KMS-11 (cell line): Measurements from ENCODE around the gene PLCD1.

Source experiments
- H2AFZ ChIP-seq: fragments of 200-600 bp; sonication (generic); 2 replicates; pipeline ENCODE4 v1.6.1; 2016; ENCODE audit warnings: antibody characterized with exemption, mixed run types, low read depth
- H3K27ac ChIP-seq: fragments of 200-600 bp; sonication (generic); 2 replicates; pipeline ENCODE4 v1.6.1; 2016; ENCODE audit warnings: mild to moderate bottlenecking, mixed run types
- H3K27me3 ChIP-seq: fragments of 200-600 bp; sonication (generic); 2 replicates; pipeline ENCODE4 v1.6.1; 2017; ENCODE audit warnings: mild to moderate bottlenecking, low read depth, mixed run types, moderate library complexity; ENCODE audit not compliant: insufficient read depth
- H3K36me3 ChIP-seq: fragments of 200-600 bp; sonication (generic); 2 replicates; pipeline ENCODE4 v1.6.1; 2017; ENCODE audit warnings: mild to moderate bottlenecking, mixed run types; ENCODE audit not compliant: insufficient read depth
- H3K4me1 ChIP-seq: fragments of 200-600 bp; sonication (generic); 2 replicates; pipeline ENCODE4 v1.6.1; 2016; ENCODE audit warnings: mild to moderate bottlenecking, low read depth, mixed run types; ENCODE audit not compliant: poor library complexity, severe bottlenecking
- H3K4me2 ChIP-seq: fragments of 200-600 bp; sonication (generic); 2 replicates; pipeline ENCODE4 v1.7.0; 2016; ENCODE audit warnings: mild to moderate bottlenecking, mixed run types
- H3K4me3 ChIP-seq: fragments of 200-600 bp; sonication (generic); IDR thresholded peaks from 2 replicates; pipeline ENCODE4 v1.6.1; 2017; ENCODE audit warnings: low read depth, low read length, mixed read lengths; ENCODE audit not compliant: insufficient read depth
- H3K79me2 ChIP-seq: fragments of 200-600 bp; sonication (generic); 2 replicates; pipeline ENCODE4 v1.6.1; 2016; ENCODE audit warnings: low read depth, mixed run types; ENCODE audit not compliant: insufficient read depth
- H3K9ac ChIP-seq: fragments of 200-600 bp; sonication (generic); 2 replicates; pipeline ENCODE4 v1.6.1; 2016; ENCODE audit warnings: mild to moderate bottlenecking, mixed run types
- H4K20me1 ChIP-seq: fragments of 200-600 bp; sonication (generic); 2 replicates; pipeline ENCODE4 v1.6.1; 2016; ENCODE audit warnings: mild to moderate bottlenecking, mixed run types; ENCODE audit not compliant: insufficient read depth
- TF ChIP-seq, protein P1 (sequence below): fragments of 200-600 bp; sonication (generic); conservative IDR thresholded peaks from 2 replicates; pipeline ENCODE4 v1.6.1; 2017; ENCODE audit warnings: low read depth, mild to moderate bottlenecking, antibody characterized with exemption, low read length, moderate library complexity, mixed read lengths

The PLCD1 gene

DNA sequence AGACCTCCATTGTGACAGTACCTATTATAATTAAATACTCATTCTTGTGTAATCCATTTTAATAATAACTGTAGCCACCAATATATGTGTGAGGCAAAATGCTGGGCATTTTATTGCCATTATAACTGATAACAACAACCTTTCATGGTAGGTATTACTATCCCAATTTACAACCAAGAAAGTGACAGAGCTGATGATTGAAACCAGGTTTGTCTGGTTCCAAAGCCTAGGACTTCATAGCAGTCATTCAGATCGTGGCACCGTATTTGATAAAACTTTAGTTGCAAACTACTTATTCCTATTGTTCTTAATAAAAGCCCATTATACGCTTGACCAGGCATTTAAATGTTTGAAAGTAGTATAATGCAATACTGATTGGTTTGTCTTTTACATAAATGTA is 65.3 kb downstream of the PLCD1 start:
- no peaks in the 10 kb centered on the region for H3K4me1 ChIP-seq
- TF ChIP-seq, protein P1, sequence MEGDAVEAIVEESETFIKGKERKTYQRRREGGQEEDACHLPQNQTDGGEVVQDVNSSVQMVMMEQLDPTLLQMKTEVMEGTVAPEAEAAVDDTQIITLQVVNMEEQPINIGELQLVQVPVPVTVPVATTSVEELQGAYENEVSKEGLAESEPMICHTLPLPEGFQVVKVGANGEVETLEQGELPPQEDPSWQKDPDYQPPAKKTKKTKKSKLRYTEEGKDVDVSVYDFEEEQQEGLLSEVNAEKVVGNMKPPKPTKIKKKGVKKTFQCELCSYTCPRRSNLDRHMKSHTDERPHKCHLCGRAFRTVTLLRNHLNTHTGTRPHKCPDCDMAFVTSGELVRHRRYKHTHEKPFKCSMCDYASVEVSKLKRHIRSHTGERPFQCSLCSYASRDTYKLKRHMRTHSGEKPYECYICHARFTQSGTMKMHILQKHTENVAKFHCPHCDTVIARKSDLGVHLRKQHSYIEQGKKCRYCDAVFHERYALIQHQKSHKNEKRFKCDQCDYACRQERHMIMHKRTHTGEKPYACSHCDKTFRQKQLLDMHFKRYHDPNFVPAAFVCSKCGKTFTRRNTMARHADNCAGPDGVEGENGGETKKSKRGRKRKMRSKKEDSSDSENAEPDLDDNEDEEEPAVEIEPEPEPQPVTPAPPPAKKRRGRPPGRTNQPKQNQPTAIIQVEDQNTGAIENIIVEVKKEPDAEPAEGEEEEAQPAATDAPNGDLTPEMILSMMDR = no peak
- H3K27me3 ChIP-seq = no peaks in the 10 kb centered on the region
- no peak overlapping the region for H3K4me2 ChIP-seq
- H3K9ac ChIP-seq = no peak overlapping the region
- H3K79me2 ChIP-seq = no peaks in the 10 kb centered on the region
- H4K20me1 ChIP-seq = no peaks in the 10 kb centered on the region
- H3K27ac ChIP-seq = no peak overlapping the region
- H3K36me3 ChIP-seq = no peaks in the 10 kb centered on the region
- H3K4me3 ChIP-seq = no peak overlapping the region
- no peak overlapping the region for H2AFZ ChIP-seq

DNA sequence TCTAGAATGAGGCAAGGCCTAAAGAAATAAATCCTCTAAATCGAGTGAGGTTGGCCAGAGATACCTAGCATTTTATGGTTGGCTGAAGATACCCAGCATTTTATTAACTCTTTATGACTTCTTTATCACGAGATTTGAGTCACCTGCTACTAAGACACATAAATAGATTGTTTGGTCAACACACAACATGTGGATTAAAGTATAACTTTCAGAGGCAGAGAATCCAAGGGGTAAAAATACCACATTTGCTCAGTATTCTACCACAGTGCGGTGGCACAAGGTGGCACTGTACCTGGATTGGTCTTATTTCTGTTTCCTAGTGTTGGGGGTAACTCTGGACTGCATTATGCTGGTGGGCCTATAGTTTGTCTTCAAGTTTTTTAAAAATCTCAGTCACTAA is 65.8 kb downstream of the PLCD1 start:
- H3K27ac ChIP-seq = no peak overlapping the region
- TF ChIP-seq, protein P1 = no peak
- H4K20me1 ChIP-seq = no peaks in the 10 kb centered on the region
- no peaks in the 10 kb centered on the region for H3K79me2 ChIP-seq
- H3K36me3 ChIP-seq = no peaks in the 10 kb centered on the region
- H3K27me3 ChIP-seq = no peaks in the 10 kb centered on the region
- no peak overlapping the region for H2AFZ ChIP-seq
- H3K4me3 ChIP-seq = no peak overlapping the region
- no peak overlapping the region for H3K4me2 ChIP-seq
- no peaks in the 10 kb centered on the region for H3K4me1 ChIP-seq
- no peak overlapping the region for H3K9ac ChIP-seq

DNA sequence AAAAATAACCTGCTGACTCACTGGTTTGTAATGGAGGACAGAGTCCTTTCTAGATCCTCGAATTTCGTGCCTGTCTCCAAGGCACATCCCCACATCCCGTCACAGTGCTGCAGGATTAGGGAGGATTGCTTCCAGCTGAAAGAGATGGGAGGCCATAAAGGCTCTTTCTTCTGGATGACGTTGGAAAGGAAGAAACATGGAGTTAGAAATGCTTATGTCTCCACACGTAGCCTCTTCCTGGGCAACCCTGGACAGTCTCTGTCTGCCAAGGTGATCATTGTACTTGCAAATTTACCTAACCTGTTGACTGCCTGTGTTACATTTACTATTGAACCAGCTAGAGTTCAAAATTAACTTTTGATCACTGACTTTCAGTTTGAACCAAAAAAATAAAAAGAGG is 66.4 kb downstream of the PLCD1 start:
- Histone ChIP-seq H3K27me3 (no peaks in the 10 kb centered on the region), H3K79me2 (no peaks in the 10 kb centered on the region), H3K9ac (no peak overlapping the region), H3K36me3 (no peaks in the 10 kb centered on the region), H3K4me2 (no peak overlapping the region), H4K20me1 (no peaks in the 10 kb centered on the region), H2AFZ (no peak overlapping the region), H3K4me1 (no peaks in the 10 kb centered on the region), H3K4me3 (no peak overlapping the region), H3K27ac (no peak overlapping the region)
- TF ChIP-seq, protein P1 = no peak

DNA sequence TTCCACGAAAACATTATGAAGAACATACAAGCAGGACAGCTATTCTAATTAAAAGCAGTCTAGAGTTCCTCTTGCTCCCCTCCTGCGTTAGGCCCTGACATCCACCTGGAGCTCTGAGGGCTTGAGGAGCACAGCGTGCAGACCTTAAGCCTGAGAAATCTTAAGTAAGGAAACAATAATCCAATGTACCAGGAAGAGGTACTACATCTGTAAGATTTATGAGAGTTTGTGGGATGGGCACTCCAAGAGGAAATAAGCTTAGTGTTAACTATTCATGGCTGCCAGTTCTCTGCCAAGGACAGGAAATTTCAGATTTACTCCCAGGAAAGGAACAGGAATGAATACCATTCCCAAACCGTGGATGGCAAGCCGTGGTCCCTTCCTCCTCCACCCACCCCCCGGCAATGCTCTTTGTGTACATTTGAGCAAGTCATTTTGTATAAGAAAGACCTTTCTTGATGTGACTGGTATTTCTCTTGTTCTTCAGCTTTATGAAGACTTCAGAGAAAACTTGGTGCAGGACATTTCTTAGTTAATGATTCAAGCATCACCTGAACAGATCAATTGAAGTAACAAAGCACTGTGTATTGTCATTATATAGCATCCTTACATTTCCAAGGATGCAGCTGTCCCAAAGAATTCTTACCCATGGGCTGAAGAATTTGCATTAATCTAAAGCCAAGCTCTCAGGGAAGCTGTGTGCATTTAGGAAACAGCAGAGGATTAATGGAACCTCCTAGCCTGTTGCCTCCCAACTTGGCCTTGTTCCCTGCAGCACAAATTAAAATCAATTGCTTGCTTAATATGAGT is 67.6 kb downstream of the PLCD1 start:
- no peaks in the 10 kb centered on the region for H3K36me3 ChIP-seq
- no peak overlapping the region for H2AFZ ChIP-seq
- TF ChIP-seq, protein P1 = no peak
- no peaks in the 10 kb centered on the region for H3K79me2 ChIP-seq
- no peak overlapping the region for H3K4me2 ChIP-seq
- no peak overlapping the region for H3K9ac ChIP-seq
- H4K20me1 ChIP-seq = no peaks in the 10 kb centered on the region
- H3K27me3 ChIP-seq = no peaks in the 10 kb centered on the region
- H3K4me1 ChIP-seq = no peaks in the 10 kb centered on the region
- no peak overlapping the region for H3K27ac ChIP-seq
- no peak overlapping the region for H3K4me3 ChIP-seq
